ENCODE data around the gene DPP7.

GRCh38 chr9:137068539-137069507 is 45.7 kb downstream of the DPP7 start:
- TF ChIP-seq CTCF (IDR thresholded peaks at IDR 0.05; ENCODE audit: low read depth, low read length) (no peak), EZH2phosphoT487 (IDR thresholded peaks at IDR 0.05; ENCODE audit: low read depth) (no peak)
